ENCODE results near the gene IGLL1. TPM values are rescaled to one million over a fixed set of nuclear protein-coding genes. Genes with fewer than 3 reads are reported as not detected.
A peak's percentile ranks its signal among the peaks of the same experiment; 100 is the strongest.
"Not testable (repeated sequence)": the region's sequence is repeated elsewhere in the genome, so short reads cannot be mapped to it uniquely, and the experiment has no call there.

Gene IGLL1
- total and polyA plus RNA-seq, 2 experiments from 2014 or later = not detected

DNA sequence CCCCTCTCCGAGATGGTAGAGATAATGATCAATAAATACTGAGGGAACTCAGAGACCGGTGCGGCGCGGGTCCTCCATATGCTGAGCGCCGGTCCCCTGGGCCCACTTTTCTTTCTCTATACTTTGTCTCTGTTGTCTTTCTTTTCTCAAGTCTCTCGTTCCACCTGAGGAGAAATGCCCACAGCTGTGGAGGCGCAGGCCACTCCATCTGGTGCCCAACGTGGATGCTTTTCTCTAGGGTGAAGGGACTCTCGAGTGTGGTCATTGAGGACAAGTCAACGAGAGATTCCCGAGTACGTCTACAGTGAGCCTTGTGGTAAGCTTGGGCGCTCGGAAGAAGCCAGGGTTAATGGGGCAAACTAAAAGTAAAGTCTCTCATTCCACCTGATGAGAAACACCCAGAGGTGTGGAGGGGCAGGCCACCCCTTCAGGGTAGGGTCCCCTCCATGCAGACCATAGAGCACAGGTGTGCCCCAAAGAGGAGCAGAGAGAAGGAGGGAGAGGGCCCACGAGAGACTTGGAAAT is 43.2 kb downstream of the IGLL1 start:
- Histone ChIP-seq H3K4me1 (ENCODE audit: insufficient read depth) (peaks cover 70% of the 10 kb centered on the region), H3K4me2 (peak overlapping the region; percentile 74), H3K27ac (peak overlapping the region; percentile 98), H3K79me2 (no peaks in the 10 kb centered on the region), H3K9me2 (replicated peaks; ENCODE audit: insufficient read depth) (no peaks in the 10 kb centered on the region), H3K27me3 (no peaks in the 10 kb centered on the region), H4K20me1 (ENCODE audit: insufficient read depth, poor library complexity, severe bottlenecking) (no peaks in the 10 kb centered on the region), H3K4me3 (no peak overlapping the region), H2AFZ (peak overlapping the region; percentile 16), H3K36me3 (replicated peaks; ENCODE audit: insufficient read depth, low read depth) (no peaks in the 10 kb centered on the region), H3K9me3 (ENCODE audit: low read depth) (no peaks in the 10 kb centered on the region)
- WGBS (ENCODE audit: low lambda C conversion rate, missing lambda C conversion rate) = 38% methylated on average over 17 of the region's 17 CpGs
- no peak for TF ChIP-seq EZH2phosphoT487 (IDR thresholded peaks at IDR 0.05; ENCODE audit: low read depth, severe bottlenecking, unreplicated experiment)
- TF ChIP-seq CTCF (IDR thresholded peaks at IDR 0.05; ENCODE audit: poor library complexity) = no peak
- no peak for TF ChIP-seq EZH2 (IDR thresholded peaks at IDR 0.05; ENCODE audit: borderline replicate concordance)
- DNase-seq (ENCODE audit: low spot score) = no peak

DNA sequence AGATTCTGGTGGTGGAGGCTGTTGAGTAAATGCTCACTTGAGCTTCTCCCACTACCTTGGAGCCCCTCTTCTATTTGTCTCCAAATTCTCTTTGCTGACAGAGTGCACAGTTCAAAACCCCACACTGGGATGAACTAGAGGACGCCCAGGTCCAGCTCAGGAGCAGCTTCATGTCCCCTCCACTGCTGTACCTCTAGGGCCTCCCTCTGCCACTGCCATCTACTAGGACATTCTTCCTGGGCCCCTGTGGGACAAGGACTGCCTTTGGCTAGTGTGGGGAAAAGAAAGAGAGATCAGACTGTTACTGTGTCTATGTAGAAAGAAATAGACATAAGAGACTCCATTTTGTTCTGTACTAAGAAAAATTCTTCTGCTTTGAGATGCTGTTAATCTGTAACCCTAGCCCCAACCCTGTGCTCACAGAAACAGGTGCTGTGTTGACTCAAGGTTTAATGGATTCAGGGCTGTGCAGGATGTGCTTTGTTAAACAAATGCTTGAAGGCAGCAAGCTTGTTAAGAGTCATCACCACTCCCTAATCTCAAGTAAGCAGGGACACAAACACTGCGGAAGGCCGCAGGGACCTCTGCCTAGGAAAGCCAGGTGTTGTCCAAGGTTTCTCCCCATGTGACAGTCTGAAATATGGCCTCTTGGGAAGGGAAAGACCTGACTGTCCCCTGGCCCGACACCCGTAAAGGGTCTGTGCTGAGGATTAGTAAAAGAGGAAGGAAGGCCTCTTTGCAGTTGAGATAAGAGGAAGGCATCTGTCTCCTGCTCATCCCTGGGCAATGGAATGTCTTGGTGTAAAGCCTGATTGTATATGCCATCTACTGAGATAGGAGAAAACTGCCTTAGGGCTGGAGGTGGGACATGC is 44.1 kb downstream of the IGLL1 start:
- H4K20me1 ChIP-seq (ENCODE audit: insufficient read depth, poor library complexity, severe bottlenecking); H3K36me3 ChIP-seq (replicated peaks; ENCODE audit: insufficient read depth, low read depth); H3K9me3 ChIP-seq (ENCODE audit: low read depth); H3K9me2 ChIP-seq (replicated peaks; ENCODE audit: insufficient read depth); H3K27me3 ChIP-seq; H2AFZ ChIP-seq; H3K79me2 ChIP-seq; DNase-seq (ENCODE audit: low spot score); H3K4me3 ChIP-seq: not testable (repeated sequence)
- Histone ChIP-seq H3K4me1 (ENCODE audit: insufficient read depth) (peaks cover 77% of the 10 kb centered on the region), H3K27ac (peak overlapping the region; percentile 98), H3K4me2 (peak overlapping the region; percentile 74)
- 34% methylated on average over 5 of the region's 5 CpGs for WGBS (ENCODE audit: low lambda C conversion rate, missing lambda C conversion rate)

- no peaks in the 10 kb centered on the region for H3K79me2 ChIP-seq
- no peaks in the 10 kb centered on the region for H4K20me1 ChIP-seq (ENCODE audit: insufficient read depth, poor library complexity, severe bottlenecking)
- peaks cover 82% of the 10 kb centered on the region for H3K4me1 ChIP-seq (ENCODE audit: insufficient read depth)
- no peak overlapping the region for H3K4me2 ChIP-seq
- TF ChIP-seq CTCF (IDR thresholded peaks at IDR 0.05; ENCODE audit: poor library complexity) (no peak), EZH2phosphoT487 (IDR thresholded peaks at IDR 0.05; ENCODE audit: low read depth, severe bottlenecking, unreplicated experiment) (no peak), EZH2 (IDR thresholded peaks at IDR 0.05; ENCODE audit: borderline replicate concordance) (no peak)
- H2AFZ ChIP-seq = no peak overlapping the region
- 92% methylated on average over 26 of the region's 29 CpGs for WGBS (ENCODE audit: low lambda C conversion rate, missing lambda C conversion rate)
- H3K9me2 ChIP-seq (replicated peaks; ENCODE audit: insufficient read depth) = no peaks in the 10 kb centered on the region
- no peak overlapping the region for H3K4me3 ChIP-seq
- no peaks in the 10 kb centered on the region for H3K27me3 ChIP-seq
- no peaks in the 10 kb centered on the region for H3K9me3 ChIP-seq (ENCODE audit: low read depth)
- no peak for DNase-seq (ENCODE audit: low spot score)
- no peaks in the 10 kb centered on the region for H3K36me3 ChIP-seq (replicated peaks; ENCODE audit: insufficient read depth, low read depth)
- peak overlapping the region; percentile 90 for H3K27ac ChIP-seq
Measured at GRCh38 chr22:23534851-23535717, 45.0 kb downstream of the IGLL1 start.
